ENCODE measurements around the gene S100A14. TPM values are rescaled to one million over a fixed set of nuclear protein-coding genes. Genes with fewer than 3 reads are reported as not detected.

The S100A14 gene
- total RNA-seq, 4 donors from 2014 or later, result 106 to 391 (median 293) TPM

- H3K4me1 ChIP-seq, result no peaks in the 10 kb centered on the region
- H3K9me3 ChIP-seq, result no peaks in the 10 kb centered on the region
- no peak overlapping the region for H3K27ac ChIP-seq
- H3K27me3 ChIP-seq, result no peaks in the 10 kb centered on the region
- TF ChIP-seq, protein P1, sequence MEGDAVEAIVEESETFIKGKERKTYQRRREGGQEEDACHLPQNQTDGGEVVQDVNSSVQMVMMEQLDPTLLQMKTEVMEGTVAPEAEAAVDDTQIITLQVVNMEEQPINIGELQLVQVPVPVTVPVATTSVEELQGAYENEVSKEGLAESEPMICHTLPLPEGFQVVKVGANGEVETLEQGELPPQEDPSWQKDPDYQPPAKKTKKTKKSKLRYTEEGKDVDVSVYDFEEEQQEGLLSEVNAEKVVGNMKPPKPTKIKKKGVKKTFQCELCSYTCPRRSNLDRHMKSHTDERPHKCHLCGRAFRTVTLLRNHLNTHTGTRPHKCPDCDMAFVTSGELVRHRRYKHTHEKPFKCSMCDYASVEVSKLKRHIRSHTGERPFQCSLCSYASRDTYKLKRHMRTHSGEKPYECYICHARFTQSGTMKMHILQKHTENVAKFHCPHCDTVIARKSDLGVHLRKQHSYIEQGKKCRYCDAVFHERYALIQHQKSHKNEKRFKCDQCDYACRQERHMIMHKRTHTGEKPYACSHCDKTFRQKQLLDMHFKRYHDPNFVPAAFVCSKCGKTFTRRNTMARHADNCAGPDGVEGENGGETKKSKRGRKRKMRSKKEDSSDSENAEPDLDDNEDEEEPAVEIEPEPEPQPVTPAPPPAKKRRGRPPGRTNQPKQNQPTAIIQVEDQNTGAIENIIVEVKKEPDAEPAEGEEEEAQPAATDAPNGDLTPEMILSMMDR (IDR thresholded peaks at IDR 0.05), result no peak
- TF ChIP-seq POLR2A (IDR thresholded peaks at IDR 0.05), result no peak
- peaks cover 0 to 25% (median 3%) of the 10 kb centered on the region in 3 donors for H3K36me3 ChIP-seq
- peak in 1 of 3 donors; percentile 34 for DNase-seq
- H3K4me3 ChIP-seq, result no peak overlapping the region
Observed at GRCh38 chr1:153649863-153650235, 33.7 kb upstream of the S100A14 start.

DNA sequence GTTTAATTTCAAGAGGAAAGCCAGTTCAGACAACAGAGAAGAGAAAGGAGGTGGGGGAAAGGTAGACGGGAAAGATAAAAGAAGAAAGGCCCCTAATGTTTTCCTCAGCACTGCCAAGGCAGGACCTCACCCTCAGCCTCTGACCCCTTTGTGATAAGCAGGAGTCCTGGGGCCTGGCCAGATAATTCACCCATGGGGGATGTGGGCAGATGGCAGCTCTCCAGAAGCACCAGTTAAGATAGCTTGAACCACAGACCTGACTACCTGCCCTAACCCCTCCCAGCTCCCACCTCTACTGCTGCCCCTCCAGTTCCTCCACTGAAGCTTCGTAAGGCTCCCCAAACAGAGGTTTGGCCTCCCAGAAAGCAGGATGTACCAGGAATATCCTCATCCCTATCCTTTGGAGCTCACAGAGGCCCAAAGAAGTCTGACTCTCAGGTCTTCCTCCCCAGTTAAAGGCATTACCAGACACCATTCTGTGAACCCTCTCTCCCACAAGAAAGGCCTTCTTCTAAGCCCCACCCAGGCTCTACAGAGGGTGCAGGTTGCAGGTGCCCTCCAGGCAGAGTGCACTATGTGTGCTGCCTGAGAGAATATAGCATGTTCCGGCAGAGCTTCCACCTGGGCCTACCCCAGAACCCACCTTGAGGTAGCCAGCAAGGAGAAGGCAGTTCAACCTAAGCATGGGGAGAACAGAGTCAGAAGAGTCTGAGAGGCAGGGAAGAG lies 33.2 kb upstream of the S100A14 start:
- no peaks in the 10 kb centered on the region for H3K27me3 ChIP-seq
- H3K36me3 ChIP-seq, result peaks cover 0 to 29% (median 3%) of the 10 kb centered on the region in 3 donors
- peak in 1 of 3 donors; percentile 29 for DNase-seq
- TF ChIP-seq, protein P1 (IDR thresholded peaks at IDR 0.05), result no peak
- no peak for TF ChIP-seq POLR2A (IDR thresholded peaks at IDR 0.05)
- H3K4me1 ChIP-seq, result no peaks in the 10 kb centered on the region
- no peak overlapping the region for H3K27ac ChIP-seq
- H3K9me3 ChIP-seq, result no peaks in the 10 kb centered on the region
- no peak overlapping the region for H3K4me3 ChIP-seq

DNA sequence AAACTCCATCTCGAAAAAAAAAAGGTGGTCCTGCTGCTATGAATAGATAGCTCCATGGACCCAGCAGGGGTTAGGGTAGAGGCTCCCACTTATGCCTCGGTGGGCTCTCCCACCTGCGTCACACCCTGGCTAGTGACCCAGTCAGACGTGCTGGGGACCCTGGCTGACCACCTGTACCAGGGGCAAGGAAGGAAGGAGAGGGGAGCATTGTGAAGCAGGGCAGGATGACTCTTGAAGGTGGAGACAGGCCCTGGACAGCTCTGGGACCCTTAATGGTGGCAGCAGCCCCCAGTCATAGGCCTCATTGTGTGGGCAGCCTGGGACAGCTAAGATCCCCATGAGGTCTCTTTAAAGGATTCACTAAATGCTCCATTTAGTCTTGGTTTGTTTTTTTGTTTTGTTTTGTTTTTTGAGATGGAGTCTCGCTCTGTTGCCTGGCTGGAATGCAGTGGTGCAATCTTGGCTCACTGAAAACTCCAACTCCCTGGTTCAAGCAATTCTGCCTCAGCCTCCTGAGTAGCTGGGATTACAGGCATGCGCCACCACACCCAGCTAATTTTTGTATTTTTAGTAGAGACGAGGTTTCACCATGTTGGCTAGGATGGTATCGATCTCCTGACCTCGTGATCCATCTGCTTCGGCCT lies 32.0 kb upstream of the S100A14 start:
- no peak overlapping the region for H3K4me3 ChIP-seq
- no peaks in the 10 kb centered on the region for H3K27me3 ChIP-seq
- peaks cover 0 to 7% (median 0%) of the 10 kb centered on the region in 4 donors for H3K4me1 ChIP-seq
- H3K36me3 ChIP-seq, result peaks cover 3 to 41% (median 3%) of the 10 kb centered on the region in 3 donors
- no peak overlapping the region for H3K27ac ChIP-seq
- TF ChIP-seq POLR2A (IDR thresholded peaks at IDR 0.05), result no peak
- TF ChIP-seq, protein P1 (IDR thresholded peaks at IDR 0.05), result no peak
- no peaks in the 10 kb centered on the region for H3K9me3 ChIP-seq
- DNase-seq, result peak in 2 of 3 donors; percentile 29 to 43

- H3K27ac ChIP-seq, result no peak overlapping the region
- peaks cover 0 to 8% (median 0%) of the 10 kb centered on the region in 4 donors for H3K4me1 ChIP-seq
- TF ChIP-seq, protein P1 (IDR thresholded peaks at IDR 0.05), result no peak
- no peak for TF ChIP-seq POLR2A (IDR thresholded peaks at IDR 0.05)
- DNase-seq, result peak in 1 of 3 donors; percentile 39
- no peaks in the 10 kb centered on the region for H3K27me3 ChIP-seq
- no peaks in the 10 kb centered on the region for H3K9me3 ChIP-seq
- H3K4me3 ChIP-seq, result no peak overlapping the region
- peaks cover 3 to 49% (median 3%) of the 10 kb centered on the region in 3 donors for H3K36me3 ChIP-seq
Observed at GRCh38 chr1:153647346-153647714, 31.2 kb upstream of the S100A14 start.

DNA sequence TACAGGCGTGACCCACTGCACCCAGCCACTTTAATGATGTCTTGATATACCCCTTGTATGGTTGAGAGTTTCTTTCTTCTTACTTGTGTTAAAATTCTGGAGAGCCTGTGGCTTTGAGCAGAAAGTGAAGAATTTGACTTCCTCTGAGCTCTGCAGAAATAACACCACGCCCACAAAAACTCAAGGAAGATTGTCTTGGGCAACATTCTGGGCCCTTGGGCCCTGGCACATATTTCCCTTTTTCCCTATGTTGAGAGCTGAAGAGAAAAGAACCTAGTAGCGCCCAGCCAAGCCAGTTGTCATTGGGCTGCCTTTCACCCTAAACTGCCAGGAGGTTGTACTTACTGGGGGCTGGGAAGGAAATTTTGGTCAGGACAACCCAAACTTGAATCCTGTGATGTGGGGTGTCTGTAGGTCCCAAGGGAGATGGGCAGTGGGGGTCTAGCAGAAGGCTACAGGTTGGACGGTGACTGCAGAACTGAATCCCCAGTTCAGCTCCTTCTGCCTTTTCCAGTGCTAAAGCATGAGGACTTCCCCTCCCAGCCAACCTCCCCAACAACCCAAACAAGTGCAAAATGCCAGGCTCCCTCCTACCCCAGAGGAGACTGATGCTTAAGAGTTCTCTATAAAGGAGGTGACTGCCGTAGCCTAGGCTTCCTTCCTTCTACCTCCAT lies 30.7 kb upstream of the S100A14 start:
- no peak overlapping the region for H3K27ac ChIP-seq

More for the DNA sequence above, 30.7 kb upstream of the S100A14 start:
- Histone ChIP-seq H3K4me1 (peaks cover 0 to 8% (median 0%) of the 10 kb centered on the region in 4 donors), H3K27me3 (no peaks in the 10 kb centered on the region), H3K9me3 (no peaks in the 10 kb centered on the region), H3K36me3 (peaks cover 3 to 54% (median 5%) of the 10 kb centered on the region in 3 donors), H3K4me3 (no peak overlapping the region)
- DNase-seq, result peak in 1 of 3 donors; percentile 44
- TF ChIP-seq, protein P1 (IDR thresholded peaks at IDR 0.05), result no peak
- no peak for TF ChIP-seq POLR2A (IDR thresholded peaks at IDR 0.05)

All from Peyer's patch (tissue), 4 donors.